Cardiac septum (tissue), 1 donor: ENCODE results near the gene RAB11B. TPM values are rescaled to one million over a fixed set of nuclear protein-coding genes. Genes with fewer than 3 reads are reported as not detected.
"Not testable (repeated sequence)": the region's sequence is repeated elsewhere in the genome, so short reads cannot be mapped to it uniquely, and the experiment has no call there.

Experiments used
- DNase-seq: peaks from one replicate; pipeline ENCODE4 v3.0.0-alpha.2; 2020; ENCODE audit warnings: low spot score
- intact Hi-C: fragments of 100-400 bp; cut with DNase I; formaldehyde crosslinking; loops from one replicate; pipeline ENCODE4 v1.14.0; 2022
- long read RNA-seq: library from polyadenylated mRNA; unstranded; transcript quantifications from one replicate; pipeline ENCODE4 v2.0.0, GENCODE V29; 2021
- total RNA-seq: library from RNA; stranded (reverse); fragmentation: NEBNext Ultra II Directional; extraction: Animal tissue kit (Norgen Biotek cat#: 25700); gene quantifications from one replicate; pipeline ENCODE4 v1.2.1, GENCODE V29; 2021
- donor health status: DM: no; HTN: no; CAD: no.

The RAB11B gene
- 132 TPM for total RNA-seq
- long read RNA-seq, transcript RAB11B-202 (4 exons, 894 nt) = minor isoform, 11 of 273 reads
- long read RNA-seq, transcript RAB11B-201 (5 exons, 1,751 nt) = major isoform, 234 of 273 reads
- long read RNA-seq, partial matches to known transcripts = 10 of 273 reads
- long read RNA-seq, other reads (novel, unspliced or antisense) = 18 of 273 reads

GRCh38 chr19:8389891-8390616, at the start of gene RAB11B:
RAB11B (plus strand) TSS chr19:8390360; CDS start chr19:8390417, 57 bp downstream.
- intact Hi-C loops = no loop called here

GRCh38 chr19:8341504-8341903, 48.7 kb upstream of the RAB11B start:
- intact Hi-C loops, DNase-seq: not testable (repeated sequence)

More at GRCh38 chr19:8389891-8390616, at the start of gene RAB11B:
- DNase-seq = peak; percentile 99

DNA sequence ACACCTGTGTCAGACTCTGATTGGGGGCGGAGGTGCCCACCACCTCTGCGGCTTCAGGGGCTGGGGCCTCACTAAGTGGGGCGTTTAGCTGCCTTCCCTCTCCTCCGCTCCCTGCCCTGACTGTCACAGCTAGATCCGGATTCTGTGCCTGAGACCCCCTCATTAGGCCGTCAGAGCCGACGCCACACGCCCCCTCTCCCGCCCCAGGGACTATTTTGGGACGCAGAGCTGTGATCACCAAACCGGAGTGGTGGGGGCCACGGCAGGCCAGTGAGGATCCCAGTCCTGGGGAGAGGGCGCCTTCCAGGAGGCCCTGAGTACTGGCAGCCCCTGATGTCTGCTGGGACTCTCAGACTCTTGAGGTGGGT, 47.9 kb upstream of the RAB11B start:
- DNase-seq = no peak
- intact Hi-C loops = no loop called here

GRCh38 chr19:8342684-8343482, 47.3 kb upstream of the RAB11B start, which contains the start of gene KANK3:
KANK3 (minus strand) TSS chr19:8343262; CDS start chr19:8337828, 5,434 bp downstream.
- intact Hi-C loops = no loop called here
- DNase-seq = peak; percentile 97

DNA sequence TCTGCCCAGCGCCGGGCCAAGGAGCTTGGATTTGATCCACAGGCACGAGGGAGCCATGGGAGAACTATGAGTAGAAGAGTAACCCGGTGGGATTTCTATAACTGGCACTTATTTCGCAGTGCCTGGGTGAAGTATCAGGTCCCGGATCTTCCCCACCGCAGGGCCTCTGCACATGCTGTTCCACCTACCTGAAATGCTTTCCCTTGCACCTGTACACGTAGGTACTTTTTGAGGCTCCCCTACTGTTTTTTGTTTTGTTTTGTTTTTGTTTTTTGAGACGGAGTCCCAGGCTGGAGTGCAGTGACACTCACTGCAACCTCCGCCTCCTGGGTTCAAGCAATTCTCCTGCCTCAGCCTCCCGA, 46.7 kb upstream of the RAB11B start:
- intact Hi-C loops = no loop called here
- no peak for DNase-seq

DNA sequence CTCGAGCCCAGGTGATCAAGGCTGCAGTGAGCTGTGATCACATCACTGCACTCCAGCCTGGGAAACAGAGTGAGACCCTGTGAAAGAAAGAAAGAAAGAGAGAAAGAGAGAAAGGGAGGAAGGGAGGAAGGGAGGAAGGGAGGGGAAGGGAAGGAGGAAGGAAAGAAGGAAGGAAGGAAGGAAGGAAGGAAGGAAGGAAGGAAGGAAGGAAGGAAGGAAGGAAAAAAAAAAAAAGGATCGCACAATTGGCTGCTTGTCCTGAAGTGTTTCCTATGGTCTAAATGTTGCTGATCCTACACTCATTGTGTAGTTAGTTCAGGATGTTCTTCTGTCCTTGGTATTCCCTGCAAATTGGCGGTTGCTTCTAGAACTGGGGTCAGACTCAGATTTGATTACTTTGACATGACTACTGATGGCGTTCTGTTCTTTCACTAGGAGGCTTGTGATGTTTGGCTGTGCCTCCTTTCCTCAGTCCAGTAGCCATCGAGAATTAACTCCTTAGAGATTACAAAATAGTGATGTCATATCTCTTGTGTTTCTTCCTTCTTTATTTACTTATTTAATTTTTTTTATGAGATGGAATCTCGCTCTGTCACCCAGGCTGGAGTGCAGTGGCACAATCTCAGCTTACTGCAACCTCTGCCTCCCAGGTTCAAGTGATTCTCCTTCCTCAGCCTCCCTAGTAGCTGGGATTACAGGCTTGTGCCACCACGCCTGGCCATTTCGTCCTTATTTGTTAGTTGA, 40.4 kb upstream of the RAB11B start:
- DNase-seq = not testable (repeated sequence)
- intact Hi-C loops = loop anchor here (5.0 kb wide), 1 partner anchor 228 kb away; the partner anchor contains the start of gene MYO1F

GRCh38 chr19:8352134-8352827, 37.9 kb upstream of the RAB11B start:
- DNase-seq = no peak
- intact Hi-C loops = loop anchor here (5.0 kb wide), 1 partner anchor 225 kb away; the partner anchor contains the start of gene MYO1F

DNA sequence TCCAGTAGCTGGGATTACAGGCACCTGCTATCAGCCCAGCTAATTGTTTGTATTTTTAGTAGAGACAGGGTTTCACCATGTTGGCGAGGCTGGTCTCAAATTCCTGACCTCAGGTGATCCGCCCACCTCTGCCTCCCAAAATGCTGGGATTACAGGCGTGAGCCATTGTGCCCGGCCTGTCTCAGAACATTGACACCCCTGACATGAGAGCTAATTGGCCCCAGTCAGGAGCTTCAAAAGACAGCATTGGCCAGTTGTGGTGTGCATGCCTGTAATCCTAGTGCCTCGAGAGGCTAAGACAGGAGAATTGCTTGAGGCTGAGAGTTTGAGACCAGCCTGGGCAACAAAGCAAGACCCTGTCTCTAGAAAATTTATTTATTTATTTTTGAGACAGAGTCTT, 37.3 kb upstream of the RAB11B start:
- intact Hi-C loops = loop anchor here (5.0 kb wide), 1 partner anchor 224 kb away; the partner anchor contains the start of gene MYO1F
- DNase-seq = not testable (repeated sequence)

DNA sequence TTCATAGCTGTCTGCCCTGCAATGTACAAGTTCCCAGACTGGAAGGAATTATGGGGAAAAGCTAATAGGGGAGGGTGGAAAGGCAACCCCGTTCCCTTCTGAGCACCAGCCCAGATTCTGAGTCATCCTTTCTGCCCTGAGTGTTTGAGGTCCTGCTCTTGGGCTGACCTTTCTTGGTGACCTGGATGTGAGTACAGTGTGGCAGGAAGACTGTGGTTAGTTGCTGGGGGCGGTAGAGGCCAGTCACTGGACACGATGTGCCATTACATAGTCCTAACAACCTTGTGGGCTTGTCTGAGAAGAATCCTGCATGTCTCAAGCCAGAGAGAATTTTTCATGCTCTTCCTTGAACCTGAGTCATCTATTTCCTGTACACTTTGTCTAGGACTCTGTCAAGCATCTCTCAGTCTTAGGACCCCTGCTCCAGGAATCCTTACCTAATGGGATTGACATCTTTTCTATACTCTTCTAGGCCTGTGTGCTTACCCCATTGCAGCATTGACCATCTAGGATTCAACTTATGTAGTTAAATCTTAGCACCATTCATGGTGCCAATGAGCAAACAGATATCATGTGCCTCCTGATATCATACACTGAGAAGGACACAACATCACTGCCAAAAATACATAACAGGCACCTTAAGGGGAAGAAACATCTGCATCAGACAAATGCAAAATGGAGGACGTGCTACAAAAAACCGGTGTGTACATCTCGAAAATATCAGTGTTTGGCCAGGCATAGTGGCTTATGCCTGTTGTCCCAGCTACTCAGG, 34.3 kb upstream of the RAB11B start:
- intact Hi-C loops = loop anchor here (2.0 kb wide), 1 partner anchor 41 kb away; no protein-coding TSS in a partner anchor
- DNase-seq = no peak

GRCh38 chr19:8357007-8357521, 33.1 kb upstream of the RAB11B start:
- intact Hi-C loops = no loop called here

GRCh38 chr19:8358948-8359347, 31.2 kb upstream of the RAB11B start:
- intact Hi-C loops = no loop called here
- no peak for DNase-seq

More at GRCh38 chr19:8357007-8357521, 33.1 kb upstream of the RAB11B start:
- DNase-seq = no peak

DNA sequence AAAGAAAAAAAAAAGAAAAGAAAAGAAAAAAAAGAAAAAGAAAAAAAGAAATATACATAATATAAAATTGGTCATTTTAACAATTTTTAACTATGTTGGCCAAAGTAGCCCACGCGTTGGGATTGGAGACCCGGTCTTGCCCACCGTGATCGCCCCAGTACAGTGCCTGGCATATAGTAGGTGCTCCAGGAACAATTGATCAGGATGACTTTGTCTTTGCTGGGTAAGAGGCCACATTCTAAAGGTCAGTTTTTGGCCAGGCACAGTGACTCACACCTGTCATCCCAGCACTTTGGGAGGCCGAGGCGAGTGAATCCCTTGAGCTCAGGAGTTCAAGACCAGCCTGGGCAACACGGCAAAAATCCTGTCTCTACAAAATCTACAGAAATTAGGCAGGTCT, 30.0 kb upstream of the RAB11B start:
- no peak for DNase-seq
- intact Hi-C loops = no loop called here

- intact Hi-C loops = loop anchor here (1.0 kb wide), 1 partner anchor 29 kb away; no protein-coding TSS in a partner anchor
- DNase-seq = peak; percentile 94
These were observed 28.0 kb upstream of the RAB11B start for GRCh38 chr19:8361921-8362793.

- intact Hi-C loops = no loop called here
- peak; percentile 82 for DNase-seq
These were observed 26.1 kb upstream of the RAB11B start, which contains the start of gene ANGPTL4 for GRCh38 chr19:8363803-8364771. ANGPTL4 (plus strand) TSS chr19:8364155; CDS start chr19:8364322, 167 bp downstream.

- intact Hi-C loops = no loop called here
- DNase-seq = no peak
These were observed 24.0 kb upstream of the RAB11B start for GRCh38 chr19:8366121-8366581.

DNA sequence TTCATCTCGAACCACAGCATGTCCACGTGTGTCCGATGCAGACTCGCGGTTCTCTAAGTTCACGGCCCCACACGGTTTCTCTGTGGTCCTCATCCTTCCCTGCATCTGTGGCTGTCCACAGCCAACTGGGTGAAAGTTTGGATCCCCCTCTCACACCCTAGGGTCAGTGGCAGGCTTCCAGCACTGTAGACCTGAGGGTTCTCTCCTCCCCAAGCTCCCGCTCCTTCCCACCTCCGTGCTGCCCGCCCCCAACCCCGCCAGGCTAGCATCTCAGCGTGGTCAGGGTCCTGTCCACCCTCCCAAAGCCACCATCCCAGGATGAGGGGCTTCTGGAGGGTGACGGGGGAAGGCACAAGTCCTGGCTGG, 23.2 kb upstream of the RAB11B start:
- no peak for DNase-seq
- intact Hi-C loops = no loop called here
